ENCODE results near the gene CRIP2. TPM values are rescaled to one million over a fixed set of nuclear protein-coding genes. Genes with fewer than 3 reads are reported as not detected.
A peak's percentile ranks its signal among the peaks of the same experiment; 100 is the strongest.

Gene CRIP2
- total RNA-seq, 5 donors from 2014 or later (not counting 1 experiment from before 2014, with no cell fraction given) = 6.4 to 38.7 (median 19.7) TPM

DNA sequence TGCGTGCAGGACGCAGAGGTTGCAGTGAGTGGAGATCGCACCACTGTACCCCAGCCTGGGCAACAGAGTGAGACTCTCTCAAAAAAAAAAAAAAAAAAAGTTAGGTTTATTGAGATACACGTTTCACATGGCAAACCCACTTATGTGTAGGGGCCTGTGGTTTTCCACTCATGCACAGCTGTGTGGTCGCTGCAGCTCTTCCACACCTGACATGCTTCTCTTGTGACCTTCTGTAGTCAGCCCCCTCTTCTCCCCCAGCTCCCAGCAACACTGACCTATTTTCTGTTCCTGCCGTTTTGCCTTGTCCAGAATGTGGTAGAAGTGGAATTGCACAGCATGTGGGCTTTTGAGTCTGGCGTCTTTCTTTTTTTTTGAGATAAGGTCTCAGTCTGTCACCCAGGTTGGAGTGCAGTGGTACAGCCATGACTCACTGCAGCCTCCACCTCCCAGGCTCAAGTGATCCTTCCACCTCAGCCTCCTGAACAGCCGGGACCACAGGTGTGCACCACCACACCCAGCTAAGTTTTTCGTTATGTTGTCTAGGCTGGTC, 46.6 kb upstream of the CRIP2 start:
- Histone ChIP-seq H3K27ac (ENCODE audit: low read length) (no peak overlapping the region), H3K9me3 (no peaks in the 10 kb centered on the region), H3K27me3 (replicated peaks in 1 of 2; ENCODE audit: control insufficient read depth in 2 of 2, extremely low read depth in 1 of 2, insufficient read depth in 2 of 2, low read length in 1 of 2) (no peaks in the 10 kb centered on the region), H3K4me3 (ENCODE audit: control insufficient read depth in 1 of 2, extremely low read depth in 1 of 2, low read length in 1 of 2) (no peak overlapping the region), H3K36me3 (ENCODE audit: control insufficient read depth in 2 of 2, extremely low read depth in 1 of 2, insufficient read depth in 1 of 2, low read length in 1 of 2) (peaks cover 11 to 12% of the 10 kb centered on the region in 2 donors), H3K4me1 (ENCODE audit: control insufficient read depth in 1 of 2, extremely low read depth in 1 of 2, insufficient read depth in 2 of 2, low read length in 2 of 2) (peaks cover 0 to 9% of the 10 kb centered on the region in 2 experiments)
- ATAC-seq (replicated peaks in 1 of 4) (no peak), DNase-seq (no peak)
- peaks cover 23% of the 10 kb centered on the region for H3K36me3 Mint-ChIP-seq
- ChIA-PET POLR2A (no interaction called here), CTCF (no interaction called here)
- H3K4me1 Mint-ChIP-seq = peaks cover 15 to 18% (median 16%) of the 10 kb centered on the region in 3 donors
- 73% methylated on average over 3 of the region's 9 CpGs for WGBS (ENCODE audit: insufficient coverage)
- peak overlapping the region in 1 of 2 donors; percentile 22 for H3K27ac Mint-ChIP-seq
- no peaks in the 10 kb centered on the region for H3K27me3 Mint-ChIP-seq
- H3K9me3 Mint-ChIP-seq = peaks cover 0 to 7% (median 0%) of the 10 kb centered on the region in 3 donors
- no peak overlapping the region for H3K4me3 Mint-ChIP-seq

DNA sequence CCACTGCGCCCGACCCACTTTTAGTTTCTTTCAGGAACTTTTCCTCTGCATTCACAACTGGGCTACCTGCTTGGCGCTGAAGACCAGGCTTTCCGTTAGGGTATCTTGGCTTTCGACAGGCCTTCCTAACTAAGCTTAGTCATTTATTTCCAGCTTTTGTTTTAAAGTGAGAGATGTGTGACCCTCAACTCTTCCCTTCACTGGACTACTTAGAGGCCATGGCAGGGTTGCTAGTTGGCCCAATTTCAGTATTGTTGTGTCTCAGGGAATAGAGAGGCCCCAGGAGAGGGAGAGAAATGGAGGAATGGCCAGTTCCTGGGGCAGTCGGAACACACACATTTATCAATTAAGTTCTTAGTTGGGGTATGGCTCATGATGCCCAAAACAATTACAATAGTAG, 44.6 kb upstream of the CRIP2 start:
- Mint-ChIP-seq H3K27ac (no peak overlapping the region), H3K4me3 (no peak overlapping the region), H3K4me1 (peaks cover 18 to 23% (median 23%) of the 10 kb centered on the region in 3 donors), H3K36me3 (peaks cover 23% of the 10 kb centered on the region), H3K27me3 (no peaks in the 10 kb centered on the region), H3K9me3 (peaks cover 0 to 7% (median 0%) of the 10 kb centered on the region in 3 donors)
- H3K27ac ChIP-seq (ENCODE audit: low read length) = no peak overlapping the region
- ATAC-seq (replicated peaks in 1 of 4) = no peak
- H3K9me3 ChIP-seq = no peaks in the 10 kb centered on the region
- no peaks in the 10 kb centered on the region for H3K27me3 ChIP-seq (replicated peaks in 1 of 2; ENCODE audit: control insufficient read depth in 2 of 2, extremely low read depth in 1 of 2, insufficient read depth in 2 of 2, low read length in 1 of 2)
- H3K4me3 ChIP-seq (ENCODE audit: control insufficient read depth in 1 of 2, extremely low read depth in 1 of 2, low read length in 1 of 2) = no peak overlapping the region
- H3K4me1 ChIP-seq (ENCODE audit: control insufficient read depth in 1 of 2, extremely low read depth in 1 of 2, insufficient read depth in 2 of 2, low read length in 2 of 2) = peaks cover 0 to 5% of the 10 kb centered on the region in 2 experiments
- CTCF ChIA-PET = interaction anchor here in 1 of 2 donors (0.5 kb wide), 1 partner anchor 1155 kb away, joined by 3 read pairs; no protein-coding TSS in a partner anchor
- POLR2A ChIA-PET = interaction anchor here in 1 of 2 donors (0.6 kb wide), 1 partner anchor 69 kb away, joined by 3 read pairs; no protein-coding TSS in a partner anchor
- H3K36me3 ChIP-seq (ENCODE audit: control insufficient read depth in 2 of 2, extremely low read depth in 1 of 2, insufficient read depth in 1 of 2, low read length in 1 of 2) = peaks cover 11 to 12% of the 10 kb centered on the region in 2 donors
- 100% methylated on average over 2 of the region's 6 CpGs for WGBS (ENCODE audit: insufficient coverage)
- DNase-seq = no peak

DNA sequence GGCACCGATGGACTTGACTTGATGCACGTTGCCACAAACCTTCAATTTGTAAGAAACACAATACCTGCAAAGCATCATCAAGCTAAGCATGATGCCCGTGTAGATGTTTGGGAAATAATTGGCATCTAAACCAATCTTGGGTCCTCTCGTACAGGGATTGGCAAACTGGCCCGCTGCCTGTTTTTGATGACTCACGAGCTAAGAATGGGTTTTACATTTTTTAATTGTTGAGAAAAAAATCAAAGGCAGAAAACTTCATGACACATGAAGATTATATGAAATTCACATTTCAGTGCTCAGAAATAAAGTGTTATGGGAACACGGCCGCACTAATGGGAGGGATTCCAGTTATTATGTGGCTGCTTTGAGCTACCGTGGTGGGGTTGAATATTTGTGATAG, 44.1 kb upstream of the CRIP2 start:
- Histone ChIP-seq H3K4me1 (ENCODE audit: control insufficient read depth in 1 of 2, extremely low read depth in 1 of 2, insufficient read depth in 2 of 2, low read length in 2 of 2) (peaks cover 0 to 4% of the 10 kb centered on the region in 2 experiments), H3K27me3 (replicated peaks in 1 of 2; ENCODE audit: control insufficient read depth in 2 of 2, extremely low read depth in 1 of 2, insufficient read depth in 2 of 2, low read length in 1 of 2) (no peaks in the 10 kb centered on the region), H3K27ac (ENCODE audit: low read length) (no peak overlapping the region), H3K36me3 (ENCODE audit: control insufficient read depth in 2 of 2, extremely low read depth in 1 of 2, insufficient read depth in 1 of 2, low read length in 1 of 2) (peaks cover 11 to 12% of the 10 kb centered on the region in 2 donors), H3K4me3 (ENCODE audit: control insufficient read depth in 1 of 2, extremely low read depth in 1 of 2, low read length in 1 of 2) (no peak overlapping the region), H3K9me3 (no peaks in the 10 kb centered on the region)
- Mint-ChIP-seq H3K36me3 (peaks cover 23% of the 10 kb centered on the region), H3K27me3 (no peaks in the 10 kb centered on the region), H3K4me1 (peaks cover 21 to 28% (median 26%) of the 10 kb centered on the region in 3 donors), H3K9me3 (peaks cover 0 to 7% (median 0%) of the 10 kb centered on the region in 3 donors), H3K4me3 (no peak overlapping the region), H3K27ac (no peak overlapping the region)
- CTCF ChIA-PET = no interaction called here
- no CpG with 5 or more reads among the region's 9 CpGs for WGBS (ENCODE audit: insufficient coverage)
- DNase-seq (no peak), ATAC-seq (replicated peaks in 1 of 4) (no peak)
- POLR2A ChIA-PET = interaction anchor here in 1 of 2 donors (0.6 kb wide), 1 partner anchor 70 kb away, joined by 3 read pairs; no protein-coding TSS in a partner anchor

DNA sequence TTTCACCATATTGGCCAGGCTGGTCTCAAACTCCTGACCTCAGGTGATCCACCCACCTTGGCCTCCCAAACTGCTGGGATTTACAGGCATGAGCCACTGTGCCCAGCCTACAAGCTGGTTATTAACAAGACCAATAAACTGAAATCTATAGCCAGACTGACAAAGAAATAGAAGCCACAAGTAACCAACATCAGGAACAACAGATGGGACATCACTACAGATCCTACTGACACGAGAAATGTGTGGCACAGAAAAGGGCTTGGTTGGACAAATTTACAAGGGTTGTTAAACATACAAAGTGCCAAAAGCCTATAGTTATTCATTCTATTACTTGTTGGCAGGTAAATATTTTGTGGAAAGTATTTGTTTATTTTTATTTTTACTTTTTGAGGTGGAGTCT, 43.4 kb upstream of the CRIP2 start:
- WGBS (ENCODE audit: insufficient coverage) = no CpG with 5 or more reads among the region's 1 CpG
- DNase-seq (no peak), ATAC-seq (replicated peaks in 1 of 4) (no peak)
- H3K27me3 Mint-ChIP-seq = no peaks in the 10 kb centered on the region
- Histone ChIP-seq H3K27me3 (replicated peaks in 1 of 2; ENCODE audit: control insufficient read depth in 2 of 2, extremely low read depth in 1 of 2, insufficient read depth in 2 of 2, low read length in 1 of 2) (no peaks in the 10 kb centered on the region), H3K4me1 (ENCODE audit: control insufficient read depth in 1 of 2, extremely low read depth in 1 of 2, insufficient read depth in 2 of 2, low read length in 2 of 2) (no peaks in the 10 kb centered on the region), H3K9me3 (no peaks in the 10 kb centered on the region), H3K4me3 (ENCODE audit: control insufficient read depth in 1 of 2, extremely low read depth in 1 of 2, low read length in 1 of 2) (no peak overlapping the region), H3K27ac (ENCODE audit: low read length) (no peak overlapping the region), H3K36me3 (ENCODE audit: control insufficient read depth in 2 of 2, extremely low read depth in 1 of 2, insufficient read depth in 1 of 2, low read length in 1 of 2) (peaks cover 9 to 10% of the 10 kb centered on the region in 2 donors)
- H3K9me3 Mint-ChIP-seq = peaks cover 0 to 7% (median 0%) of the 10 kb centered on the region in 3 donors
- ChIA-PET POLR2A (no interaction called here), CTCF (no interaction called here)
- H3K27ac Mint-ChIP-seq = peak overlapping the region in 1 of 2 donors; percentile 34
- H3K36me3 Mint-ChIP-seq = peaks cover 20% of the 10 kb centered on the region
- no peak overlapping the region for H3K4me3 Mint-ChIP-seq
- peaks cover 23 to 30% (median 28%) of the 10 kb centered on the region in 3 donors for H3K4me1 Mint-ChIP-seq

DNA sequence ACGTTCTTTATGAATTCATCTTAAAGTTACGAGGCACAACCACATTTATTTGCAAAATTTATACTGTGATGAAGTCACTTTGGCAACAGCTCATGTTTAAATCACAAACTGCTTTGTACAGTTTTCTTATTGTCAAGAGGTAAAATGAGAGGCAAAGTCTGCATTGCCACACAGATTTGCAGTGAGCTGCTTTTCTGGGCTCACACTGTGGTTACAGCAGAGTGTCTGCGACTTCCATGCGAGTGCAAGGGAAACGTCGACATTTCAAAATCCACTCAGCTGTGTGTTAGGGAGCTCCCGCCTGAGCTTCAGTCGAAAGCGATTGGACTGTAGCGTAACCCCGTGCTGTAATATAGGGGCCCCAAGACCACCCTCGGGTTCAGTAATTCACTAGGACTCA, 42.0 kb upstream of the CRIP2 start:
- H3K9me3 ChIP-seq = no peaks in the 10 kb centered on the region
- WGBS (ENCODE audit: insufficient coverage) = 95% methylated on average over 10 of the region's 12 CpGs
- ATAC-seq (replicated peaks in 1 of 4) (no peak), DNase-seq (no peak)
- H3K27me3 ChIP-seq (replicated peaks in 1 of 2; ENCODE audit: control insufficient read depth in 2 of 2, extremely low read depth in 1 of 2, insufficient read depth in 2 of 2, low read length in 1 of 2) = no peaks in the 10 kb centered on the region
- no peak overlapping the region for H3K4me3 ChIP-seq (ENCODE audit: control insufficient read depth in 1 of 2, extremely low read depth in 1 of 2, low read length in 1 of 2)
- peaks cover 4 to 5% of the 10 kb centered on the region in 2 donors for H3K36me3 ChIP-seq (ENCODE audit: control insufficient read depth in 2 of 2, extremely low read depth in 1 of 2, insufficient read depth in 1 of 2, low read length in 1 of 2)
- H3K4me1 Mint-ChIP-seq = peaks cover 18 to 22% (median 20%) of the 10 kb centered on the region in 3 donors
- H3K4me3 Mint-ChIP-seq = no peak overlapping the region
- H3K27me3 Mint-ChIP-seq = no peaks in the 10 kb centered on the region
- peaks cover 0 to 7% of the 10 kb centered on the region in 2 experiments for H3K4me1 ChIP-seq (ENCODE audit: control insufficient read depth in 1 of 2, extremely low read depth in 1 of 2, insufficient read depth in 2 of 2, low read length in 2 of 2)
- ChIA-PET POLR2A (no interaction called here), CTCF (no interaction called here)
- H3K27ac Mint-ChIP-seq = no peak overlapping the region
- H3K27ac ChIP-seq (ENCODE audit: low read length) = no peak overlapping the region
- peaks cover 0 to 2% (median 0%) of the 10 kb centered on the region in 3 donors for H3K9me3 Mint-ChIP-seq
- H3K36me3 Mint-ChIP-seq = peaks cover 13% of the 10 kb centered on the region

DNA sequence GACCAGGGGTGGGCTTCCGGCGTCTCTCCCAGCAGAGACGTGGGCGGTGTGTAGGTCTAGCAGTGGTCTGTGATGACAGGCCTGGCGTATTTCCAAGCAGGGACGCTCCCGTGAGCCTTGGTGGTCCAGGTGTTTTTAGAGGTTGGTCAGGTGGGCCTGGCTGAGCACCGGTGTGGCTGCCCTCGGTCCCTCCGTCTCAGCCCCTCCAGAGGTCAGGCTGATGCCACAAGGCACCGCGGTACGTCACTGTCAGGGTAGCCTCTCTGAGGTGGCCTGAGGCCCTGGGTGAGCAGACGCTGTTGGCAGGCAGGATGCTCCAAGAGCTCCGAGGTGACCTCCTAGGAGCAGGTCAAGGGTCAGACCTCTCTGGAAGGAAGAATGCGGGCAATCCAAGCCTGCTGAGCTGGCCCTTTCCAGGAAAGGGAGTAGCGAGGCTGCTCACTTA, 41.4 kb upstream of the CRIP2 start:
- ATAC-seq (replicated peaks in 1 of 4) (no peak), DNase-seq (no peak)
- Mint-ChIP-seq H3K4me3 (no peak overlapping the region), H3K36me3 (peaks cover 13% of the 10 kb centered on the region), H3K27me3 (no peaks in the 10 kb centered on the region), H3K4me1 (peaks cover 15 to 22% (median 17%) of the 10 kb centered on the region in 3 donors), H3K27ac (no peak overlapping the region), H3K9me3 (peaks cover 0 to 2% (median 0%) of the 10 kb centered on the region in 3 donors)
- Histone ChIP-seq H3K9me3 (no peaks in the 10 kb centered on the region), H3K4me1 (ENCODE audit: control insufficient read depth in 1 of 2, extremely low read depth in 1 of 2, insufficient read depth in 2 of 2, low read length in 2 of 2) (peaks cover 0 to 10% of the 10 kb centered on the region in 2 experiments), H3K27ac (ENCODE audit: low read length) (no peak overlapping the region), H3K27me3 (replicated peaks in 1 of 2; ENCODE audit: control insufficient read depth in 2 of 2, extremely low read depth in 1 of 2, insufficient read depth in 2 of 2, low read length in 1 of 2) (no peaks in the 10 kb centered on the region), H3K36me3 (ENCODE audit: control insufficient read depth in 2 of 2, extremely low read depth in 1 of 2, insufficient read depth in 1 of 2, low read length in 1 of 2) (peaks cover 4 to 5% of the 10 kb centered on the region in 2 donors), H3K4me3 (ENCODE audit: control insufficient read depth in 1 of 2, extremely low read depth in 1 of 2, low read length in 1 of 2) (no peak overlapping the region)
- ChIA-PET POLR2A (no interaction called here), CTCF (no interaction called here)
- 92% methylated on average over 15 of the region's 17 CpGs for WGBS (ENCODE audit: insufficient coverage)
